Fibroblast of lung (primary cell): ENCODE results near the gene S100A3. TPM values are rescaled to one million over a fixed set of nuclear protein-coding genes. Genes with fewer than 3 reads are reported as not detected.

ENCODE experiments used
- DNase-seq, 2 donors: peaks; one replicate each; pipeline versions ENCODE4 v3.0.0 to v3.0.0-alpha.2; 2010; ENCODE audit warnings: low read depth in 2 of 2
- H2AFZ ChIP-seq: 2 replicates; pipeline ENCODE4 v1.5.1; 2012; ENCODE audit warnings: low read length, control low read depth, inconsistent platforms
- H3K27ac ChIP-seq: 2 replicates; pipeline ENCODE4 v1.5.1; 2011; ENCODE audit warnings: low read length, control low read depth; ENCODE audit not compliant: insufficient read depth
- H3K27me3 ChIP-seq: 2 replicates; pipeline ENCODE4 v1.5.1; 2011; ENCODE audit warnings: mild to moderate bottlenecking, low read length; ENCODE audit not compliant: control insufficient read depth, insufficient read depth
- H3K36me3 ChIP-seq: 2 replicates; pipeline ENCODE4 v1.5.1; 2011; ENCODE audit warnings: low read length; ENCODE audit not compliant: control insufficient read depth, insufficient read depth
- H3K4me1 ChIP-seq: 2 replicates; pipeline ENCODE4 v1.5.1; 2011; ENCODE audit warnings: low read length; ENCODE audit not compliant: control insufficient read depth, insufficient read depth; ENCODE audit errors: extremely low read depth
- H3K4me2 ChIP-seq: 2 replicates; pipeline ENCODE4 v1.5.1; 2011; ENCODE audit warnings: low read length, control low read depth; ENCODE audit not compliant: insufficient read depth; ENCODE audit errors: extremely low read depth
- H3K4me3 ChIP-seq, 4 experiments: fragments of 200-600 bp in 1 of 4; sonication (generic) in 1 of 4; replicated peaks in 1 of 4; 2 replicates each; pipeline ENCODE4 v1.5.1; 2011 to 2016; ENCODE audit warnings: low read length in 4 of 4, low read depth in 3 of 4, mild to moderate bottlenecking in 3 of 4, control low read depth in 2 of 4, inconsistent platforms in 1 of 4, mixed read lengths in 1 of 4; ENCODE audit not compliant: insufficient read depth in 1 of 4; ENCODE audit errors: control extremely low read depth in 1 of 4
- H3K79me2 ChIP-seq: 2 replicates; pipeline ENCODE4 v1.5.1; 2012; ENCODE audit warnings: mild to moderate bottlenecking, low read length, inconsistent platforms; ENCODE audit not compliant: control insufficient read depth, insufficient read depth
- H3K9ac ChIP-seq: 2 replicates; pipeline ENCODE4 v1.5.1; 2011; ENCODE audit warnings: mild to moderate bottlenecking, low read length, control low read depth; ENCODE audit not compliant: insufficient read depth
- H3K9me3 ChIP-seq: 2 replicates; pipeline ENCODE4 v1.5.1; 2012; ENCODE audit warnings: low read depth, low read length; ENCODE audit not compliant: control insufficient read depth, insufficient read depth
- H4K20me1 ChIP-seq: 2 replicates; pipeline ENCODE4 v1.5.1; 2011; ENCODE audit warnings: low read length; ENCODE audit not compliant: control insufficient read depth, insufficient read depth; ENCODE audit errors: extremely low read depth
- CTCF ChIP-seq, 2 donors: IDR thresholded peaks in 1 of 2; conservative IDR thresholded peaks in 1 of 2; 1 replicate in 1 of 2; 2 replicates in 1 of 2; pipeline ENCODE4 v1.5.1; 2011 to 2012; ENCODE audit warnings: low read length in 2 of 2, control low read depth in 1 of 2, inconsistent platforms in 1 of 2, low read depth in 1 of 2, mild to moderate bottlenecking in 1 of 2
- EZH2 ChIP-seq: IDR thresholded peaks from 2 replicates; pipeline ENCODE4 v1.5.1; 2012; ENCODE audit warnings: low read length, control low read depth, mild to moderate bottlenecking; ENCODE audit errors: missing control alignments
- polyA plus RNA-seq, 2 donors: library from polyadenylated mRNA; depleted of rRNA in 1 of 2; stranded (reverse) in 1 of 2; unstranded in 1 of 2; fragments of >200 nt; gene quantifications; 2 replicates each; pipeline ENCODE4 v1.2.1, GENCODE V29; 2011 to 2012; ENCODE audit warnings: missing spikeins in 1 of 2
- total RNA-seq: library from RNA; depleted of rRNA; stranded (reverse); fragments of >200 nt; gene quantifications from 2 replicates; pipeline ENCODE4 v1.2.1, GENCODE V29; 2014

The S100A3 gene
- total and polyA plus RNA-seq, 2 donors (not counting 1 experiment from before 2014, with no cell fraction given): 6.8 to 14.8 TPM

- TF ChIP-seq EZH2 (no peak), CTCF (conservative IDR thresholded peaks at IDR 0.05 in 1 of 2, IDR thresholded peaks at IDR 0.05 in 1 of 2; ENCODE audit: low read depth in 1 of 2, low read length in 2 of 2) (no peak)
- H3K4me2 ChIP-seq: no peak overlapping the region
- peaks cover 3% of the 10 kb centered on the region for H3K4me1 ChIP-seq
- H3K27me3 ChIP-seq: no peaks in the 10 kb centered on the region
- no peaks in the 10 kb centered on the region for H3K36me3 ChIP-seq
- no peak overlapping the region for H3K9ac ChIP-seq
- no peaks in the 10 kb centered on the region for H3K79me2 ChIP-seq
- H3K9me3 ChIP-seq: no peaks in the 10 kb centered on the region
- H3K27ac ChIP-seq: no peak overlapping the region
- H2AFZ ChIP-seq: no peak overlapping the region
- H4K20me1 ChIP-seq: no peaks in the 10 kb centered on the region
- DNase-seq: no peak
- H3K4me3 ChIP-seq: no peak overlapping the region
Observed at GRCh38 chr1:153527683-153528040, 21.4 kb downstream of the S100A3 start.

- H3K4me2 ChIP-seq: no peak overlapping the region
- no peak overlapping the region for H3K9ac ChIP-seq
- no peaks in the 10 kb centered on the region for H3K36me3 ChIP-seq
- H3K4me3 ChIP-seq: no peak overlapping the region
- H3K79me2 ChIP-seq: no peaks in the 10 kb centered on the region
- DNase-seq: peak in 1 of 2 donors; percentile 42
- no peaks in the 10 kb centered on the region for H3K9me3 ChIP-seq
- no peaks in the 10 kb centered on the region for H4K20me1 ChIP-seq
- H3K27ac ChIP-seq: no peak overlapping the region
- no peaks in the 10 kb centered on the region for H3K27me3 ChIP-seq
- TF ChIP-seq EZH2 (no peak), CTCF (conservative IDR thresholded peaks at IDR 0.05 in 1 of 2, IDR thresholded peaks at IDR 0.05 in 1 of 2; ENCODE audit: low read depth in 1 of 2, low read length in 2 of 2) (no peak)
- H3K4me1 ChIP-seq: peaks cover 2% of the 10 kb centered on the region
- H2AFZ ChIP-seq: no peak overlapping the region
Observed at GRCh38 chr1:153527023-153527682, 21.9 kb downstream of the S100A3 start.

- H3K27ac ChIP-seq: no peak overlapping the region
- H3K9ac ChIP-seq: no peak overlapping the region
- no peak overlapping the region for H2AFZ ChIP-seq
- H3K4me2 ChIP-seq: no peak overlapping the region
- no peak overlapping the region for H3K4me3 ChIP-seq
- H3K79me2 ChIP-seq: no peaks in the 10 kb centered on the region
- H3K9me3 ChIP-seq: no peaks in the 10 kb centered on the region
- TF ChIP-seq EZH2 (no peak), CTCF (conservative IDR thresholded peaks at IDR 0.05 in 1 of 2, IDR thresholded peaks at IDR 0.05 in 1 of 2; ENCODE audit: low read depth in 1 of 2, low read length in 2 of 2) (no peak)
- H4K20me1 ChIP-seq: no peaks in the 10 kb centered on the region
- DNase-seq: no peak
- no peaks in the 10 kb centered on the region for H3K27me3 ChIP-seq
- peaks cover 2% of the 10 kb centered on the region for H3K4me1 ChIP-seq
- H3K36me3 ChIP-seq: no peaks in the 10 kb centered on the region
Observed at GRCh38 chr1:153526132-153526543, 22.9 kb downstream of the S100A3 start.
